ENCODE results near the gene DOCK1.

Gene DOCK1

DNA sequence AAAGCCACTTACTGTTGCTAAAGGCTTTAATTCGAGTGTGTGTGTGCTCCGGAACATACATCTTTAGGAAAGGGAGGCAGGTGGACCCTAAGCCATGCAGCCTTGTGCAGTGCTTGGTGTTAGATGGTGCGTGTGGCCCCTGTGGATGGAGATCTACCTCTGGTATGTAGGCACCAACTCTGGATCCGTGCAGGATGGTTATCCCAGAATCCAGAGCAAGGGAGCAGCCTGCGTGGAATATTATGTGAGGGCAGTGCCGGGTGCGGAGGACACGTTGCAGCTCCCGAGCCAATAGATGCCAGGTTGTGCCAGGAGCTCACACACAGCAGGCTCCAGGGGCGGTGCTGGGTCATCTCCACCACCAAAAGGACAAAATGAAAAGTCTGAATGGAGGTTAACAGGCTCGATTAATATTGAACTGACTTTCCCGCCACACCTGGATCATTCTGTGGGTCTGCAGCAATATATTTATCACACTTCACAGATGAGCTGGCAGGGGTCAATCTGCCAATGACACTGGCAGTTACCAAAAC is 500.9 kb downstream of the DOCK1 start:
- no peaks in the 10 kb centered on the region for H4K20me1 ChIP-seq (ENCODE audit: insufficient read depth, low read length, poor library complexity, severe bottlenecking)
- H3K9me3 ChIP-seq (ENCODE audit: insufficient read depth, low read depth, low read length): no peaks in the 10 kb centered on the region
- no peak overlapping the region for H2AFZ ChIP-seq (ENCODE audit: low read length)
- H3F3A ChIP-seq (ENCODE audit: low read depth): no peaks in the 10 kb centered on the region
- no peaks in the 10 kb centered on the region for H3K27me3 ChIP-seq (ENCODE audit: insufficient read depth, low read length, poor library complexity, severe bottlenecking)
- H3K9ac ChIP-seq (ENCODE audit: low read depth, low read length, poor library complexity, severe bottlenecking): no peak overlapping the region
- no peak for TF ChIP-seq EZH2phosphoT487 (IDR thresholded peaks at IDR 0.05; ENCODE audit: borderline replicate concordance)
- TF ChIP-seq, protein P1, sequence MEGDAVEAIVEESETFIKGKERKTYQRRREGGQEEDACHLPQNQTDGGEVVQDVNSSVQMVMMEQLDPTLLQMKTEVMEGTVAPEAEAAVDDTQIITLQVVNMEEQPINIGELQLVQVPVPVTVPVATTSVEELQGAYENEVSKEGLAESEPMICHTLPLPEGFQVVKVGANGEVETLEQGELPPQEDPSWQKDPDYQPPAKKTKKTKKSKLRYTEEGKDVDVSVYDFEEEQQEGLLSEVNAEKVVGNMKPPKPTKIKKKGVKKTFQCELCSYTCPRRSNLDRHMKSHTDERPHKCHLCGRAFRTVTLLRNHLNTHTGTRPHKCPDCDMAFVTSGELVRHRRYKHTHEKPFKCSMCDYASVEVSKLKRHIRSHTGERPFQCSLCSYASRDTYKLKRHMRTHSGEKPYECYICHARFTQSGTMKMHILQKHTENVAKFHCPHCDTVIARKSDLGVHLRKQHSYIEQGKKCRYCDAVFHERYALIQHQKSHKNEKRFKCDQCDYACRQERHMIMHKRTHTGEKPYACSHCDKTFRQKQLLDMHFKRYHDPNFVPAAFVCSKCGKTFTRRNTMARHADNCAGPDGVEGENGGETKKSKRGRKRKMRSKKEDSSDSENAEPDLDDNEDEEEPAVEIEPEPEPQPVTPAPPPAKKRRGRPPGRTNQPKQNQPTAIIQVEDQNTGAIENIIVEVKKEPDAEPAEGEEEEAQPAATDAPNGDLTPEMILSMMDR (conservative IDR thresholded peaks at IDR 0.05; ENCODE audit: low read length): no peak
- H3K79me2 ChIP-seq (ENCODE audit: insufficient read depth, low read length): no peaks in the 10 kb centered on the region
- no peak overlapping the region for H3K4me3 ChIP-seq (ENCODE audit: low read length, poor library complexity, severe bottlenecking)
- H3K4me1 ChIP-seq (ENCODE audit: insufficient read depth, low read length, poor library complexity, severe bottlenecking): no peaks in the 10 kb centered on the region
- no peak overlapping the region for H3K4me2 ChIP-seq (ENCODE audit: low read depth, low read length, poor library complexity, severe bottlenecking)
- H3K36me3 ChIP-seq (ENCODE audit: insufficient read depth, low read length): no peaks in the 10 kb centered on the region
- H3K9me2 ChIP-seq (replicated peaks; ENCODE audit: low read depth, low read length): no peaks in the 10 kb centered on the region

DNA sequence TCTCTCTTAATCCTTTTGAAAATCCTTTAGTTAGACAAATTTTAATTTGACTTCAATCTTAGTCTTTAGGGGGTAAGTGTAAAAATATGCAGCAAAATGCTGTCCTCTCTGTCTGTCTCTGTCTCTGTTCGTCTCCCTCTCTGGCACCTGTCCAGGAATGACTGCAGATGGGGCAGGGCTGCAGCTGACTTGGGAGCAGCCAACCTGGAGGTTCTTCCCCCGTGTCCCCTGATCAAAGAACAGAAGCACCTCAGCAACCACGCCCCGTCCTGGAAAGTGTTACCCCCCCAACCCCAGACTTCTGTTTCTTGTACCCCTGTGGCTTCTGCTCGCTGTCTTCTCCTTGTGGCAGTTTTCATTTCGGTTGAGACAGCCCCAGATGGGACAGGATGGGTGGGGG is 502.3 kb downstream of the DOCK1 start:
- H3K36me3 ChIP-seq (ENCODE audit: insufficient read depth, low read length): no peaks in the 10 kb centered on the region
- H3K4me1 ChIP-seq (ENCODE audit: insufficient read depth, low read length, poor library complexity, severe bottlenecking): no peaks in the 10 kb centered on the region
- H3F3A ChIP-seq (ENCODE audit: low read depth): no peaks in the 10 kb centered on the region

DNA sequence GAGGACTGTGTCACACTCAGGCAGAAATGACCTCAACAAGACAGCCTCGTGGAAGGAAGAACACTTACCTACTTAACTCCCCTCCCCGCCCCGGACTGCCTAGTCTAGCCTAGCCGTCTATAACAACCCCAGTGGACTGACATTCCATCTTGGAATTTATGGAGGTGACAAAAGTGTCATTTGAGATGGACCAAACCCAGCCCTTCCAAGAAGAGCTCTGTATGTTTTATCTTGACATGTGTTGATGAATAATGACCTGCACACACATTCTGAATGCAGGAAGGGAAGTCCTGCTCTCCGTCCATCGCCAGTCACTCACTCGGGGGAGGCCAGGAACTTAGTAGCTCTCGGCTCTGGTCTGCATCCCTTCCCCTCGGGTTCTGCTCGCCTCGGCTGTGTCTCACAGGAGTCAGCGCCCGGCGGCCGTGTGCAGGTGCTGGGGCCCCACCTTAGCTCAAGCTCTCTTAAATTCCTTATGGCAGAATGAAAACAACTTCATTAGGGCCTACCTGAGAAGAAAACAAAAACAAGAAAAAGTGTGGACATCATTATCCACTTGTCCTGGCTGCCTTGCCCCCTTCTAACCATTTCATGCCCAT is 503.0 kb downstream of the DOCK1 start:
- Histone ChIP-seq H3K36me3 (ENCODE audit: insufficient read depth, low read length) (no peaks in the 10 kb centered on the region), H3K79me2 (ENCODE audit: insufficient read depth, low read length) (no peaks in the 10 kb centered on the region), H3K4me1 (ENCODE audit: insufficient read depth, low read length, poor library complexity, severe bottlenecking) (no peaks in the 10 kb centered on the region), H3K27me3 (ENCODE audit: insufficient read depth, low read length, poor library complexity, severe bottlenecking) (no peaks in the 10 kb centered on the region), H2AFZ (ENCODE audit: low read length) (no peak overlapping the region), H3K9me2 (replicated peaks; ENCODE audit: low read depth, low read length) (no peaks in the 10 kb centered on the region), H3F3A (ENCODE audit: low read depth) (no peaks in the 10 kb centered on the region), H3K4me2 (ENCODE audit: low read depth, low read length, poor library complexity, severe bottlenecking) (no peak overlapping the region), H3K9me3 (ENCODE audit: insufficient read depth, low read depth, low read length) (no peaks in the 10 kb centered on the region; the same call in 1 of the 2 replicates), H3K4me3 (ENCODE audit: low read length, poor library complexity, severe bottlenecking) (no peak overlapping the region), H4K20me1 (ENCODE audit: insufficient read depth, low read length, poor library complexity, severe bottlenecking) (no peaks in the 10 kb centered on the region), H3K9ac (ENCODE audit: low read depth, low read length, poor library complexity, severe bottlenecking) (no peak overlapping the region)
- TF ChIP-seq, protein P1 (conservative IDR thresholded peaks at IDR 0.05; ENCODE audit: low read length): no peak
- TF ChIP-seq EZH2phosphoT487 (IDR thresholded peaks at IDR 0.05; ENCODE audit: borderline replicate concordance): no peak

More for the DNA sequence above, 502.3 kb downstream of the DOCK1 start:
- no peak overlapping the region for H3K9ac ChIP-seq (ENCODE audit: low read depth, low read length, poor library complexity, severe bottlenecking)
- H3K9me2 ChIP-seq (replicated peaks; ENCODE audit: low read depth, low read length): no peaks in the 10 kb centered on the region
- no peaks in the 10 kb centered on the region for H3K27me3 ChIP-seq (ENCODE audit: insufficient read depth, low read length, poor library complexity, severe bottlenecking)
- no peaks in the 10 kb centered on the region for H4K20me1 ChIP-seq (ENCODE audit: insufficient read depth, low read length, poor library complexity, severe bottlenecking)
- no peaks in the 10 kb centered on the region for H3K79me2 ChIP-seq (ENCODE audit: insufficient read depth, low read length)
- H3K9me3 ChIP-seq (ENCODE audit: insufficient read depth, low read depth, low read length): no peaks in the 10 kb centered on the region; the same call in 1 of the 2 replicates
- H3K4me3 ChIP-seq (ENCODE audit: low read length, poor library complexity, severe bottlenecking): no peak overlapping the region
- H3K4me2 ChIP-seq (ENCODE audit: low read depth, low read length, poor library complexity, severe bottlenecking): no peak overlapping the region
- TF ChIP-seq EZH2phosphoT487 (IDR thresholded peaks at IDR 0.05; ENCODE audit: borderline replicate concordance): no peak
- TF ChIP-seq, protein P1 (conservative IDR thresholded peaks at IDR 0.05; ENCODE audit: low read length): no peak
- no peak overlapping the region for H2AFZ ChIP-seq (ENCODE audit: low read length)
